ENCODE measurements around the gene KIF23.

DNA sequence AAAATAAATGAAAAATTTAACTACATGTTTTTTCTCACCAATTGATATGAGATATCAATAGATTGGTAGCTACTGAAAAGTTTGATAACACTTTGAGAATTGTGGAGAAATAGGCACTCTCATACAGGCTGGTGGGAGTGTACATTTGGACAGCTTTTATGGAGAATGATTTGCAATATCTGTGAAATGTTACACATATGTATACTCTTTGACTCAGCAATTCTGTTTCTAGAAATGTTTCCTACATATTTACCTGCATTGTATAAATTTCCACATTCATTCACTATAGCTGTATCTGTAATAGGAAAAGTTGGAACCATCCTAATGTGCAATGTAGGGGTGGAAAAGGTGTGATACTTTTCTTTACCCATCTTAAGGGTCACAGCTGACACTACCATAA, 1.9 kb upstream of the KIF23 start:
- no peak for TF ChIP-seq POLR2AphosphoS5 (IDR thresholded peaks at IDR 0.05)
- TF ChIP-seq, protein P1, sequence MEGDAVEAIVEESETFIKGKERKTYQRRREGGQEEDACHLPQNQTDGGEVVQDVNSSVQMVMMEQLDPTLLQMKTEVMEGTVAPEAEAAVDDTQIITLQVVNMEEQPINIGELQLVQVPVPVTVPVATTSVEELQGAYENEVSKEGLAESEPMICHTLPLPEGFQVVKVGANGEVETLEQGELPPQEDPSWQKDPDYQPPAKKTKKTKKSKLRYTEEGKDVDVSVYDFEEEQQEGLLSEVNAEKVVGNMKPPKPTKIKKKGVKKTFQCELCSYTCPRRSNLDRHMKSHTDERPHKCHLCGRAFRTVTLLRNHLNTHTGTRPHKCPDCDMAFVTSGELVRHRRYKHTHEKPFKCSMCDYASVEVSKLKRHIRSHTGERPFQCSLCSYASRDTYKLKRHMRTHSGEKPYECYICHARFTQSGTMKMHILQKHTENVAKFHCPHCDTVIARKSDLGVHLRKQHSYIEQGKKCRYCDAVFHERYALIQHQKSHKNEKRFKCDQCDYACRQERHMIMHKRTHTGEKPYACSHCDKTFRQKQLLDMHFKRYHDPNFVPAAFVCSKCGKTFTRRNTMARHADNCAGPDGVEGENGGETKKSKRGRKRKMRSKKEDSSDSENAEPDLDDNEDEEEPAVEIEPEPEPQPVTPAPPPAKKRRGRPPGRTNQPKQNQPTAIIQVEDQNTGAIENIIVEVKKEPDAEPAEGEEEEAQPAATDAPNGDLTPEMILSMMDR (IDR thresholded peaks at IDR 0.05): no peak
- no peak for TF ChIP-seq POLR2A (IDR thresholded peaks at IDR 0.05)
